KBM-7 (cell line): ENCODE results near the gene NEUROD2.

Experiments
- DNase-seq: peaks from one replicate; pipeline ENCODE4 v3.0.0-alpha.2; 2015
- in situ Hi-C: fragments of 300-500 bp; cut with MboI; formaldehyde crosslinking; loops from 2 replicates; pipeline ENCODE4 v1.14.3; 2020; ENCODE audit warnings: low sequenced_read_pairs, low pct_unique_long_range_greater_than_20kb, mixed read lengths

Gene NEUROD2

DNA sequence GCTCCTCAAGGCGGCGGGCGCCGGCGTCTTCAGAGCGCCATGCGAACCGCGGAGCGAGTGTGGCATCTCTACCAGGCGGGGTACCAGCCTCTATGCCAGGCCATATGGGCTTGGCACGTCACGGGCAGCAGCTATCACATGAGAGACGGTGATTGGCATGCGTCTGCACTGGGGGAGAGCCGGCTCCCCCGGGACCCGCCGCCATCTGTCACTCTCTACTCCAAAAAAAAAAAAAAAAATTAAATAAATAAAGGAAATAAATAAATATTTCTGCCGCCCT lies at the start of gene NEUROD2:
TSS of gene NEUROD2 (minus strand) at position 70 of the 280 bp plus-strand sequence. CDS start 1,321 bp downstream, outside the sequence.
- in situ Hi-C loops, result no loop called here
- DNase-seq, result no peak

DNA sequence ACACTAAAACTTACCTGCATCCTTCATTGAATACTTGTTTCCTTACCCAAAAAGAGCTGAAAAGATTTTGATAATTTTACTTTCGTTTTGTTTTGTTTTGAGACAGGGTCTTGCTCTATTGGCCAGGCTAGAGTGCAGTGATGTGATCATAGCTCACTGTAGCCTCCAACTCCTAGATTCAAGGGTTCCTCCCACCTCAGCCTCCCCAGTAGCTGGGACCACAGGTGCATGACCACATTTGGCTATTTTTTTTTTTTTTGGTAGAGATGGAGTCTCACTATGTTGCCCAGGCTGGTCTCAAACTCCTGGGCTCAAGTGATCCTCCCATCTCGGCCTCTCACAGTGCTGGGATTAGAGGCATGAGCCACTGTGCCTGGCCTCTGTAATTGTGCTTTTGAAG lies 47.4 kb upstream of the NEUROD2 start:
- in situ Hi-C loops, result loop anchor here (25.0 kb wide), 1 partner anchor 93 kb away; no protein-coding TSS in a partner anchor
- no peak for DNase-seq

DNA sequence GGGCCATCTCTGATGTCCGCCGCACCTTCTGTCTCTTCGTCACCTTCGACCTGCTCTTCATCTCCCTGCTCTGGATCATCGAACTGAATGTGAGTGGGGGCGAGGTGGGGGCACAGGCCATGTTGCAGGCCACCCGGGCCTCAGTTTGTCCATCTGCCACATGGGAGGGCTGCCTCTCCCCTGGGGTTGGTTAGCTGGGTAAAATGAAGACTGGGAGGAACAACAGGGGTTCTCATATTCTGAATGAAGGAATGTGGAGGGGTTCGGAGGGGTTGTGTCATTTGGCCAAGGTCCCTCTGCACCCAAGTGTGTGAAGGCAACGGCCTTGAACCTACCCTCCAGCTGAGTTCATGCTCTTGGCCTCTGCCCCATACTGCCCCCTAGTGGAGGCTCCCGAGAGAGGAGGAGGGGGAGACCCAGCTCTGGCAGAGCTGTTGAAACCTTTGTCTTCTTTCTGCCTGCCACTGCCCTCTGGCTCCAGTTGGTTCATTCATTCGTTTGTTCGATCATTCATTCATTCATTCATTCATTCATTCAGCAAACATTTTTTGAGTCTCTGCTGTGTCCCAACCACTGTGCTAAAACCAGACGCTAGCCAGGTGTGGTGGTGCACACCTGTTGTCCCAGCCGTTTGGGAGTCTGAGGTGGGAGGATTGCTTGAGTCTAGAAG lies 46.1 kb upstream of the NEUROD2 start:
- in situ Hi-C loops, result loop anchor here (25.0 kb wide), 1 partner anchor 91 kb away; no protein-coding TSS in a partner anchor
- peak; percentile 67 for DNase-seq

DNA sequence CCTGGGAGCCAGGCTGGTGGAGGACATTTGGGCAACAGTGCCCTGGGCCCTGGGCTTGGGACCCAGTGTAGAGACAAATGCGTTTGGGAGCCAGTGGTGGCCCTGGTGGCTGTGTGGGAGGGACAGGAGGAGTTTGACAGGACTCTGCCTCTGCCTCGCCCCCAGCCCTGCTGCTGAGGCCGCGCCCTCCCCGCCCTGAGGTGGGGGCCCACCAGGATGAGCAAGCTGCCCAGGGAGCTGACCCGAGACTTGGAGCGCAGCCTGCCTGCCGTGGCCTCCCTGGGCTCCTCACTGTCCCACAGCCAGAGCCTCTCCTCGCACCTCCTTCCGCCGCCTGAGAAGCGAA lies 45.6 kb upstream of the NEUROD2 start:
- no peak for DNase-seq
- in situ Hi-C loops, result loop anchor here (25.0 kb wide), 1 partner anchor 91 kb away; no protein-coding TSS in a partner anchor

DNA sequence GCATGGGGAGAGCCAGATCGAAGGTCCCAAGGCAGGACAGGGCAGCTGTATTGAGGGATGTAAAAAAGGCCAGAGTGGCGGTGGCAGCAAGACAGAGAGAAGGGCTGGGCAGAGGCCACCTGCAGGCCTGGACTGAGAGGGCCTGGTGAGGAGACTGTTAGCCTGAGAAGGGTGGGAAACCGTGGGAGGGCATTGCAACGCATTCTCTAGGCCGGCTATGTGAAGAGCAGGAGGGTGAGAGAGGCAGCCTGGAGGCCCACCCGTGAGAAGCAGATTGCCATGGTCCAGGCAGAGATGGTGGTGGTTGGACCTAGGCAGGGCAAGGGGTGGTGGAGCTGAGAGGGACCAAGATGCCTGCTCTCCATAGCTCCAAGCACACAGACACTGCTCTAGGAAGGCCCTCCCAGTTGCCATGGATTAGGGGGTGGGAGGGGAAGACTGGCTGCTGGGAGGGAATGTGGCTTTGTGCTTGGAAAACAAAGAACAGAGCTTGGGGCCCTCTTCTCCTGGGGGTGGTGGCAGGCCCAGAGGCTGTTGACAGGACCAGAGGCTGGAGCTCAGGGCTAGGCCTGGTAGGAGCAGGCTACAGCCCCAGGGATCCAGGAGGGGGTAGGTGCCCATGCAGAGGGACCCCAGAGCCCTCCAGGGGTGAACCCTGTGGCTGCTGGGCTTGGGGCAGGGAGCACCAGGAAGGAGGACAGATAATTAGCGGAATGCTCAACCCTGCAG lies 45.0 kb upstream of the NEUROD2 start:
- in situ Hi-C loops, result loop anchor here (25.0 kb wide), 1 partner anchor 90 kb away; no protein-coding TSS in a partner anchor
- no peak for DNase-seq

DNA sequence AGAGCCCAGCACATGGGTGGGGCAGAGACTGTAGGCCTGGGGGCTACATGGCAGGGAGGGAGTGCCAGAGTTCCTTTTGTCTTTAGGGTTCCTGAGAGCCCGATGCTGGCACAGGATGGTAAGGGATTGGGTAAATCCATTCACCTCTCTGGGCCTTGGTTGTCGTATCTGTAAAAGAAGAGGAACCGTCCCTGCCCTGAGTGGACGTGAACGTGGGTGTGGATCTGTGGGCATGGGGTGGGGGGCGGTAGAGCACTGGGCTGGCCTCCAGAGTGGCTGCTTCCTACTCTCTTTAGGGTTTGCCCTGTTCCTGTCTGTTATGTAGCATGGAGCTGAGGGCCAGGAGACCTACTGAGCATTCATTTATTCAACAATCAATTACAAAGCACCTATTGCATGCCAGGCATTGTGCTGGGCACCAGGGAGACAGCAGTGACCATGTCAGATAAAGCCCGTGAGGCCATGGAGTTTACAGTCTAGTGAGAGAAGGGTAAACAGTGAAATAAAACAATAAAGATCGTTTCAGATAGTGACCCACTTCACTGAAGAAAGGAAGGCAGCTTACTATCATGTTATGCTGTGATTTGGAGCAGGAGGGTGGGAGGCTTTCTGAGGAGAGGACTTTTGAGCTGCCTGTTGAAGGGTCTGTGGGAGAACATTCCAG lies 44.3 kb upstream of the NEUROD2 start:
- no peak for DNase-seq
- in situ Hi-C loops, result loop anchor here (25.0 kb wide), 1 partner anchor 90 kb away; no protein-coding TSS in a partner anchor

DNA sequence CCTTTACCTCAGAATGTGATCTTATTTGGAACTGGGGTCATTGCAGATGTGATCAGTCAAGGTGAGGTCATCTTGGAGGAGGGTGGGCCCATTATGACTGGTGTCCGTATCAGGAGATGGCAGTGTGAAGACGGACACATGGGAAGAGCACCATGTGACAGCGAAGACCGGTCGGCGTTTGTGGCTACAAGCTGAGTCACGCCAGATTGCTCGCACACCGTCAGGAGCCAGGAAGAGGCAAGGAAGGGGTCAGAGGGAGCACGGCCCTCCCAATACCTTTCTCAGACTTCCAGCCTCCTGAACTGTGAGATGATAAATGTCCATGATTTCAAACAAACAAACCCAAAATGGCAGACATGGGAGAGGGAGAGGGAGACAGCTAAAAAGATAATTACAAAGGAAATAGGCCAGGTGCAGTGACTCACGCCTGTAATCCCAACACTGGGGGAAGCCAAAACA lies 42.4 kb upstream of the NEUROD2 start:
- DNase-seq, result no peak
- in situ Hi-C loops, result loop anchor here (25.0 kb wide), 1 partner anchor 88 kb away; no protein-coding TSS in a partner anchor

DNA sequence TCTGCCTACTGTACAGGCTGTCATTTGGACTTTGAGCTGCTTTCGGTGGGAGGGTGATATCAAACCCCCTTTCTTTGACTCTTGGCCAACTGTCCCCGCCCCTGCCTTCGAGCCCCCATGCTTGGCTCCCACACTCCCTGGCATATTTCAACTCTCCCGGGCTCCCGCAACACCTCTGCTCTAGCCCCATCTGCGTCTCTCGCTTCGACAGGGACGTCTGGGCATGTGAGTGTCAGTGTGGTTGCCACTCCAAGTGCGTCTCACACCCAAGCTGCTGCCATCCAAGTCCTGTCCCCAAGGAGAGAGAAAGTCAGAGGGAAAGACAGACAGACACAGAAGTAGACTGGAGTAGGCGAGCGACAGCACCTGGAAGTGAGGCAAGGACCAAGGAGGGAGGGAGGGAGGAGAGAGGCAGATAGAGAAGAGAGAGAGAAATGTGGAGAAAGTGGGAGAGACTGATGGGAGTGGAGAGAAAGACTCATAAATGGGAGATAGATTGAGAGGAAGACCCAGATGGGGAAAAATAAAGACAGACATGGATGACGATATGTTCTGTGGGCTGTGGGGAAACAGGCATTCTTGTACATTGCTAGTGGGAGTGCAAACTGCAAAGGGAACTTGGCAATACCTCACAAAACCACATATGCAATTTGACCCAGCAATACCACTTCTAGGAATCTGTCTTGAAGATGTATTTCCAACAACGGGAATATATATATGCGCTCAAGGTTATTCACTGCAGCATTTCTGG lies 41.1 kb upstream of the NEUROD2 start:
- peak; percentile 18 for DNase-seq
- in situ Hi-C loops, result no loop called here

DNA sequence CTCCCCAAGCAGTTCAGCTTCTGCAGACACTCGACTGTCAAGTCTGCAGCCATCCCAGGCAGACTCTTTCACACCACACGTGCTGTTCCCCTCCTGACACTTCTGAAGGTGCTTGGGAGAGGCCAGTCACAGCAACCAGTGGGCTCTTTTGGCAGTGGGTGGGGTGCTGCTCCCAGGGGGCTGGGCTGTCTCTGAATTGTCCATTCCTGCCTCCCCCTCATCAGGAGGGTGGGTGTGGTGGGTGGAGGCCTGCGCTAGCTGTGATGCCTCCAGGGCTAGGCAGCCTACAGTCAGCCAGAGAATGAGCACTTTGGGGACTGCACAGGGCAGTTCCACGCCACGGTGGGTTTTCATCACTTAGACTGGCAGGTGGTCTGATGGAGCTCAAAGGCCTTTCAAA lies 39.5 kb upstream of the NEUROD2 start:
- in situ Hi-C loops, result no loop called here

DNA sequence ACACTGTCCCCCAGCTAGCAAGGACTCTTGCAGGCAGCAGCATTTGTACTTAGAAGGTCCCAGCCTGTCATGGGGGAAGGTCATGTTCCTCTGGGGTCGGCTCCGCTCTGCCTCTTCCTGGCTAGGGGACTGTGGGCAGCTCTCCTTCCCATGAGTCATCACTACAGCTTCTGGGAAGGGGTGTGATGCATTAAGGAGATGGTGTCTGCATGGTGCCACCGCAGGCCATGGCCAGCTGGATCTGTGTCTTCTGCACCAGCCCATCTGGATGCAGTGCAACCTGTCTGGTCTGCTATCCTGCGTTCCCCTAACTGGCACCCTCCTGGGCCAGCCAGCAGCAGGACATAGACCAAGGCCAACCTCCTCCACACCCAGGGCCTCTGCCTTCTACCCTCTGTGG lies 35.6 kb upstream of the NEUROD2 start:
- in situ Hi-C loops, result no loop called here

More for the DNA sequence above, 39.5 kb upstream of the NEUROD2 start:
- DNase-seq, result no peak

DNA sequence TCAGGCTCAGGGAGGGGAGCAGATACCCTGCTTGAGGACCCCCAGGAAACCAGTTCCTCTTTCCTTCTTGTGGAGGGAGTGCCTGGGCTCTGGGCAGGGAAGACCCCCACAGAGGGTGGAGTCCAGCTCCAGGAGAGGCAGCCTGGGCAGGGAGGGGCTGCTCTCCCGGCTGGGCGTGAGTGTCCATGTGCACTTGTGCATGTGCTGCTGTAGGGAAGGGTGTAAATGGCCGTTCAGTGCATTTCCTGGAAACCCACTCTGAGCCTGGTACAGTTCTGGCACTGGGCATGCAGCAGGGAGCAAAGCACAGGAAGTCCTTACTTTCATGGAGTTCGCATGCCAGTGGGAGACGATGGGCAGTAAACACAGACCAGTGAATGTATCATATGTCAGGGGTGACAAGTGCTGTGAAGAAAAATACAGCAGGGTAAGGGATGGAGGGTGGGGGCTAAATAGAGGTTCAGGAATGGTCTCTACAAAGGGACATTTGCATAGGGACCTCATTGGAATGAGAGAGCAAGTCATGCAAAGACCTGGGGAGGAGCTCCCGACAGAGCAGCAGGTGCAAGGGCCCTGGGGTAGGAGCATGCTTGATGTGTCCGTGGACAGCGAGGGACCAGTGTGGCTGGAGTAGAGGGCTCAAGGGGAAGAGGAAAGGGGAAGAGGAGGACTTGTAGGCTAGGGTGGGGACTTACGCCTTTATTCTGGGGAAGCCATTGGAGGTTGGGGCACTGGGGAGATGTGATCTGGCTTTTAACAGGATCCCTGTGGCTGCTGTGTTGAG lies 34.8 kb upstream of the NEUROD2 start:
- in situ Hi-C loops, result no loop called here
- no peak for DNase-seq

More for the DNA sequence above, 35.6 kb upstream of the NEUROD2 start:
- DNase-seq, result no peak

DNA sequence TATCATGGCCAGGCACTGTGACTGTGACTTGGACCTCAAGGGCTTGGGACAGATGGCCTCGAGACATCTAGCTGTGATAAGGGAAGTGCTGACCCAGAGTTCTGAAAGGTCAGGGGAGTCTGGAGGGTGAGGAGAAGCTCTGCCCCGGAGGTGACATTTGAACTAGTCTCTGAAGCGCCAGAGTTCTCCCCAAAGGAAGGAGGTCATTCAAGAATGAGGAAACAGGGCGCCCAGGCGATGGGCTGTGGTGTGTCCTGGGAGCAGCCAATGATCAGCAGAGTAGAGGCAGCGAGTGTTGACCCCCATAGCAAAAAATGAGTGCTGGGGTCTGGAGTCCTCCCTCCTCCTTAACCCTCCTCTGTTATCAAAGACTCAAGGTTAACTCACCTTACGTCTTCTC lies 34.2 kb upstream of the NEUROD2 start:
- in situ Hi-C loops, result no loop called here
- DNase-seq, result no peak

DNA sequence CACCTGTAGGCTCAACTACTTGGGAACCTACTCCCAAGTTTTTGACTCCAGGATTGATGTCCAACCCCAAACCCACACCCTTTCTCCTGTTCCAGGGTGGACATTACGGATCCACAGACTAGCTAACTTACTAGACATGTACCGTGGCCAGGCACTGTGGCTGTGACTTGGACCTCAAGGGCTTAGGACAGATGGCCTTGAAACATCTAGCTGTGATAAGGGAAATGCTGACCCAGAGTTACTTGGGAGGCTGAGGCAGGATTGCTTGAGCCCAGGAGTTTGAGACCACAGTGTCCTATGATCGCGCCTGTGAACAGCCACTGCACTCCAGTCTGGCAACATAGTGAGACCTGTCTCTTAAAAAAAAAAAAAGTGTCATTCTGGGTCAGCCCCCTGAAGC lies 33.4 kb upstream of the NEUROD2 start:
- in situ Hi-C loops, result no loop called here
- no peak for DNase-seq

DNA sequence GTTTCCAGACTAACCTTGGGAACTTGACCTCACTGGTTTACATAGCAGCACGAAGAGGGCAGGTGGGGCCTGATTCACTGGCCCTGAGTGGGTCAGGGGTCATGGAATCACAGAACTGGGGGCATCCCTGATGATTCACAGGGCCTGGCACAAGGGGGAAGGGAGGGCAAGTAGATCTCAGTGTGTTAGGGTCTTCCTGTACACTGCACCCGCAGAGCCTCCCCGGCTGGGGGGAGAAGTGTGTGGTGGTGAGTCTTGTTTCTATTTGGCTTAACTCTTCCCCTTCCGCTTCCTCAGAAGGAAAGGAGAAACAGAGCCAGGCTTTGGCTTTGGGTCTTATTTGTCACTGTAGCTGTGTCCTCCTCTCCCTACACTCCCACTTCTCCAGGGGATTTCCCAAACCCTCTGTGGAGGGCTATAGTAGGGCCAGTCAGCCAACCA lies 32.9 kb upstream of the NEUROD2 start:
- no peak for DNase-seq
- in situ Hi-C loops, result no loop called here

DNA sequence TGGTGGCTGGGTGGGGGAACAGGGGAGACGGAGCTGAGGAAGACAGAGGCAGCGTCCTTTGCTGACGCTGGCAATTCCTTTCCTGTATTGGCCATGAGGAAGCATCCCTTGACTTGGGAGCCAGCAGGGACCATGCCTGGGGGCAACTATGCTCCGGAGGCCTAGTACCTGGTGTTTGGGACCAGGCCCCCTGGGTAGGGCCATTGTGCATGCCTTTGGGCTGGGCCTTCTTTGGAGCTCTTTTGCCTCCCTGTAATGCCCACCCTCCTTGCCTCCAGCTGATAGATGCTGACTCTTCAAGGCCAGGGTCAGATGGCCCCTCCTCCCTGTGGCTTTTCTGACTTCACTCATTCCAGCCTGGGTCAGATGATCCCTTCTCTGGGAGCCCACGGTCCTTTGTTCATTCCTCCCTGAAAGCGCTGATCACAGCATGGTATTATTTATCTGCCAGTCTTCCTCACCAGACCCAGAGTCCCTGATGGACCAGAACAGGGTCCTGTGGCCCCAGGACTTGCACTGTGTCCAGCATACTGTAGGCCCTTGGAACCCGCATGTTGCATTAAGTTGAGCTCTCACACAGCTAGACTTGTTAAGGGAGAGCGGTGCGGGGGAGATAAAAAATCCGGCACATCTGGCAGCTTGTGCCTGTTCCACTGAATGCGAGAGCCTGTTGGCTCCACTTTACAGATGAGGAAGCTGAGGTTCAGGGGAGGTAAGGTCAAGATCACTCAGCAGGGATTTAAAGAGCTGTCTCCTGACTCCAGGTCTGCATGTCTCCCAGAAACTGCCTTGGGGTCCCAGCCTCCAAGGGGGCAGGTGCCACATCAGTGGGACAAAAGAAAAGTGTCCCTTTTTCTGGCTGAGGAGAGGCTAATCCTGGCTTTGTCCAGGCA lies 32.1 kb upstream of the NEUROD2 start:
- DNase-seq, result no peak
- in situ Hi-C loops, result no loop called here

DNA sequence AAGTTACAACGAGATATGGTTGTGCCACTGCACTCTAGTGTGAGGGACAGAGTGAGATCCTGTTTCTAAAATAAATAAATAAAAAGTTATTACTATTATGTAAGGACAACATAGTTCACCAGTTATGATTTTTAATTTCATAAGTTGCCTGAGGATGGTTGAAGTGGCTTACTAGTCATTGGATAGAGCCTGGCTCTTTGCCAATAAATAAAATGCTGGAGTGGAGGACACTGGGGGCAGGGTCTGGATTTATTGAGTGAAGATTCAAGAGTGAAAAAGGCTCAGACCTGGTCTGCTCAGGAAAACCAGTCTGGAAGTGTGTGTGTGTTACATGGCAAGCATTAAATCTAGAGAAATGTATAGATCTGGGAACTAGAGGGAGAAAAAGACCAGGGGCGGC lies 31.3 kb upstream of the NEUROD2 start:
- DNase-seq, result no peak

DNA sequence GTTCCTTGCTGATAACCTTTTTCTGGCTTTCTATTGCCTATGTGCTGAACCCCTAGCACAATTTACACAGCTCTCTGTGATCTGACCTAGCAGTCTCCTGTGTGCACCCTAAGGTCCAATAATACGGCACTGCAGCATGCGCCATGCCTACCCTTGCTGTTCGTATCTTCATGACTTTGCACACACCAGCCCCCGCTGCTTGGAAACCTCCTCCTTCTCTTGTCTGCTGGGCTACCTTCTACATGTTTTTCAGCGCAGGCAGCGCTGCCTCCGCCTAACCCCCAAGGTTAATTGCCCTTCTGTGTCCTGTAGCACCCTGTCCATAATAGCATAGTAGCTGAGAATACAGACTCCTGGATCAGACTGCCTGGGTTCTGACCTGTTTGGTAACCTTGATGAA lies 30.6 kb upstream of the NEUROD2 start:
- no peak for DNase-seq
- in situ Hi-C loops, result no loop called here

More for the DNA sequence above, 31.3 kb upstream of the NEUROD2 start:
- in situ Hi-C loops, result no loop called here
